Sigmoid colon (tissue), 7 donors: ENCODE results near the gene CLDND2. TPM values are rescaled to one million over a fixed set of nuclear protein-coding genes. Genes with fewer than 3 reads are reported as not detected.

ENCODE experiments used
- DNase-seq: peaks from one replicate; pipeline ENCODE4 v3.0.0-alpha.2; 2019
- H3K27ac ChIP-seq, 4 donors: fragments of 200-600 bp; sonication (generic); one replicate each; pipeline ENCODE4 v1.5.1; 2016 to 2019; ENCODE audit warnings: mild to moderate bottlenecking in 1 of 4
- H3K27me3 ChIP-seq, 3 donors: fragments of 200-600 bp; sonication (generic); one replicate each; pipeline ENCODE4 v1.5.1; 2019; ENCODE audit warnings: mild to moderate bottlenecking in 1 of 3
- H3K36me3 ChIP-seq, 4 donors: fragments of 200-600 bp; sonication (generic); one replicate each; pipeline ENCODE4 v1.5.1; 2016 to 2019
- H3K4me1 ChIP-seq, 4 donors: fragments of 200-600 bp; sonication (generic); one replicate each; pipeline ENCODE4 v1.5.1; 2017 to 2019
- H3K4me3 ChIP-seq, 4 donors: fragments of 200-600 bp; sonication (generic); one replicate each; pipeline ENCODE4 v1.5.1; 2017 to 2019; ENCODE audit warnings: mild to moderate bottlenecking in 2 of 4, moderate library complexity in 1 of 4
- H3K9me3 ChIP-seq, 4 donors: fragments of 200-600 bp in 3 of 4; sonication (generic) in 3 of 4; one replicate each; pipeline versions ENCODE4 v1.5.1 to v1.6.1; 2013 to 2019
- CTCF ChIP-seq, 4 experiments: fragments of 450-650 bp in 3 of 4; fragments of 200-600 bp in 1 of 4; IDR thresholded peaks; one replicate each; pipeline ENCODE4 v1.5.1; 2016 to 2019; ENCODE audit warnings: antibody characterized with exemption in 4 of 4, mild to moderate bottlenecking in 3 of 4, moderate library complexity in 2 of 4
- EP300 ChIP-seq, 4 donors: sonication (generic); formaldehyde crosslinking; IDR thresholded peaks; one replicate each; pipeline ENCODE4 v1.6.1; 2017; ENCODE audit warnings: antibody characterized with exemption in 4 of 4
- POLR2A ChIP-seq, 2 donors: fragments of 450-650 bp; IDR thresholded peaks; one replicate each; pipeline ENCODE4 v1.6.1; 2016; ENCODE audit warnings: antibody characterized with exemption in 2 of 2, mild to moderate bottlenecking in 2 of 2, moderate library complexity in 2 of 2
- POLR2AphosphoS5 ChIP-seq, 4 donors: sonication (generic); formaldehyde crosslinking; IDR thresholded peaks; one replicate each; pipeline ENCODE4 v1.6.1; 2017; ENCODE audit warnings: antibody characterized with exemption in 4 of 4
- WGBS, 2 donors: extraction: QIAGEN DNeasy Blood & Tissue Kit; methylation state at CpG; one replicate each; pipeline ENCODE4 v1.1.7; 2013; 5-methylcytosine and 5-hydroxymethylcytosine counted together
- intact Hi-C: fragments of 100-400 bp; cut with DNase I; formaldehyde crosslinking; loops from one replicate; pipeline ENCODE4 v1.15.1; 2023
- polyA plus RNA-seq, 3 donors: library from polyadenylated mRNA; stranded (reverse); fragments of 200-250 nt; gene quantifications; one replicate each; pipeline ENCODE4 v1.2.3, GENCODE V29; 2013
- total RNA-seq, 4 donors: library from RNA; depleted of rRNA; stranded (reverse); fragments of >200 nt; gene quantifications; one replicate each; pipeline ENCODE4 v1.1.0, GENCODE V29; 2016
- donor health status: healthy with polysubstance abuse.
- donor health status: Bipolar disorder and iron deficiency.
- donor health status: healthy.

Gene CLDND2
- total and polyA plus RNA-seq, 7 donors = 0.35 to 3.6 TPM; not detected in 5

GRCh38 chr19:51319649-51320279, 49.0 kb downstream of the CLDND2 start:
- intact Hi-C loops = no loop called here
- Histone ChIP-seq H3K9me3 (no peaks in the 10 kb centered on the region), H3K27me3 (peaks cover 0 to 50% (median 0%) of the 10 kb centered on the region in 3 donors)

GRCh38 chr19:51318687-51319648, 49.8 kb downstream of the CLDND2 start:
- no peak overlapping the region for H3K27ac ChIP-seq
- peaks cover 0 to 3% (median 0%) of the 10 kb centered on the region in 4 donors for H3K9me3 ChIP-seq
- no peak overlapping the region for H3K4me3 ChIP-seq
- TF ChIP-seq CTCF (IDR thresholded peaks at IDR 0.05) (no peak), POLR2A (IDR thresholded peaks at IDR 0.05) (no peak), POLR2AphosphoS5 (IDR thresholded peaks at IDR 0.05) (no peak), EP300 (IDR thresholded peaks at IDR 0.05) (no peak)
- H3K27me3 ChIP-seq = peaks cover 0 to 52% (median 0%) of the 10 kb centered on the region in 3 donors
- no peak for DNase-seq
- intact Hi-C loops = no loop called here
- WGBS, 2 donors = 64 to 75% methylated on average over 23 of the region's 23 CpGs
- H3K36me3 ChIP-seq = no peaks in the 10 kb centered on the region
- H3K4me1 ChIP-seq = no peaks in the 10 kb centered on the region

More at GRCh38 chr19:51319649-51320279, 49.0 kb downstream of the CLDND2 start:
- no peak for TF ChIP-seq POLR2A (IDR thresholded peaks at IDR 0.05)
- no peak for TF ChIP-seq EP300 (IDR thresholded peaks at IDR 0.05)
- TF ChIP-seq CTCF (IDR thresholded peaks at IDR 0.05) = no peak
- TF ChIP-seq POLR2AphosphoS5 (IDR thresholded peaks at IDR 0.05) = no peak
- no peaks in the 10 kb centered on the region for H3K36me3 ChIP-seq
- no peak for DNase-seq
- 70 to 76% methylated on average over 14 of the region's 14 CpGs for WGBS, 2 donors
- H3K4me1 ChIP-seq = no peaks in the 10 kb centered on the region
- no peak overlapping the region for H3K27ac ChIP-seq
- no peak overlapping the region for H3K4me3 ChIP-seq

- Histone ChIP-seq H3K4me3 (no peak overlapping the region), H3K27me3 (peaks cover 0 to 47% (median 0%) of the 10 kb centered on the region in 3 donors), H3K4me1 (no peaks in the 10 kb centered on the region), H3K9me3 (peaks cover 0 to 3% (median 0%) of the 10 kb centered on the region in 4 donors), H3K27ac (no peak overlapping the region), H3K36me3 (no peaks in the 10 kb centered on the region)
- DNase-seq = no peak
- TF ChIP-seq EP300 (IDR thresholded peaks at IDR 0.05) (no peak), POLR2A (IDR thresholded peaks at IDR 0.05) (no peak), POLR2AphosphoS5 (IDR thresholded peaks at IDR 0.05) (no peak), CTCF (IDR thresholded peaks at IDR 0.05) (no peak)
- intact Hi-C loops = no loop called here
- WGBS, 2 donors = 27 to 71% methylated on average over 1 of the region's 1 CpG
Observed at GRCh38 chr19:51317968-51318367, 50.8 kb downstream of the CLDND2 start.

GRCh38 chr19:51317376-51317775, 51.4 kb downstream of the CLDND2 start:
- peaks cover 0 to 50% (median 0%) of the 10 kb centered on the region in 3 donors for H3K27me3 ChIP-seq
- intact Hi-C loops = no loop called here

More at GRCh38 chr19:51317376-51317775, 51.4 kb downstream of the CLDND2 start:
- no peaks in the 10 kb centered on the region for H3K36me3 ChIP-seq
- no peak overlapping the region for H3K4me3 ChIP-seq
- TF ChIP-seq CTCF (IDR thresholded peaks at IDR 0.05) (no peak), EP300 (IDR thresholded peaks at IDR 0.05) (no peak), POLR2A (IDR thresholded peaks at IDR 0.05) (no peak), POLR2AphosphoS5 (IDR thresholded peaks at IDR 0.05) (no peak)
- H3K9me3 ChIP-seq = peaks cover 0 to 3% (median 0%) of the 10 kb centered on the region in 4 donors
- no peaks in the 10 kb centered on the region for H3K4me1 ChIP-seq
- no peak overlapping the region for H3K27ac ChIP-seq
- DNase-seq = no peak
- WGBS, 2 donors = 80 to 87% methylated on average over 3 of the region's 3 CpGs

Other genes starting within 250 kb of the CLDND2 start
- gene SIGLEC9, start 244.1 kb downstream of the CLDND2 start, total RNA-seq = 1 to 10 TPM; 2.5 to 9.5 (median 7.0) TPM
- gene SIGLEC9, start 244.1 kb downstream of the CLDND2 start, polyA plus RNA-seq = 1 to 10 TPM; 2.4 to 8.8 (median 2.9) TPM
- 1 to 10 TPM; 1.1 to 3.0 (median 1.9) TPM for gene SIGLEC7, start 226.7 kb downstream of the CLDND2 start, total RNA-seq
- gene SIGLEC7, start 226.7 kb downstream of the CLDND2 start, polyA plus RNA-seq = 1 to 10 TPM; 1.8 to 8.3 (median 3.1) TPM
- gene CD33, start 143.9 kb downstream of the CLDND2 start, total RNA-seq = 1 to 10 TPM; 2.5 to 7.1 (median 4.8) TPM
- 1 to 10 TPM; 3.6 to 8.1 (median 4.2) TPM for gene CD33, start 143.9 kb downstream of the CLDND2 start, polyA plus RNA-seq
- gene SIGLECL1, start 117.9 kb downstream of the CLDND2 start, total RNA-seq = not detected
- gene SIGLECL1, start 117.9 kb downstream of the CLDND2 start, polyA plus RNA-seq = not detected
- gene IGLON5, start 57.4 kb downstream of the CLDND2 start, total RNA-seq = 1 to 10 TPM in 1 of 4 donors, not detected in 3; 1.4 TPM
- under 1 TPM in 1 of 3 donors, not detected in 2; 0.26 TPM for gene IGLON5, start 57.4 kb downstream of the CLDND2 start, polyA plus RNA-seq
- 1 to 10 TPM in 1 of 4 donors, under 1 TPM in 3; 0.55 to 2.1 (median 0.70) TPM for gene VSIG10L, start 26.9 kb downstream of the CLDND2 start, total RNA-seq
- 1 to 10 TPM; 1.2 to 1.9 (median 1.4) TPM for gene VSIG10L, start 26.9 kb downstream of the CLDND2 start, polyA plus RNA-seq
- 100 to 1,000 TPM in 2 of 4 donors, 10 to 100 TPM in 2; 59.5 to 158 (median 88.3) TPM for gene ETFB, start 2.6 kb downstream of the CLDND2 start, total RNA-seq
- gene ETFB, start 2.6 kb downstream of the CLDND2 start, polyA plus RNA-seq = 100 to 1,000 TPM; 170 to 361 (median 210) TPM
- gene NKG7, start 3.7 kb upstream of the CLDND2 start, total RNA-seq = 1 to 10 TPM in 2 of 4 donors, not detected in 2; 1.2 to 3.0 TPM
- 10 to 100 TPM in 1 of 3 donors, 1 to 10 TPM in 1, not detected in 1; 3.2 to 14.5 TPM for gene NKG7, start 3.7 kb upstream of the CLDND2 start, polyA plus RNA-seq
- gene LIM2, start 19.0 kb upstream of the CLDND2 start, total RNA-seq = not detected
- gene LIM2, start 19.0 kb upstream of the CLDND2 start, polyA plus RNA-seq = not detected
- not detected for gene C19orf84, start 21.6 kb upstream of the CLDND2 start, total RNA-seq
- gene C19orf84, start 21.6 kb upstream of the CLDND2 start, polyA plus RNA-seq = under 1 TPM in 1 of 3 donors, not detected in 2; 0.10 TPM
- 10 to 100 TPM in 1 of 4 donors, 1 to 10 TPM in 2, under 1 TPM in 1; 0.83 to 13.8 (median 2.5) TPM for gene SIGLEC10, start 48.6 kb upstream of the CLDND2 start, total RNA-seq
- gene SIGLEC10, start 48.6 kb upstream of the CLDND2 start, polyA plus RNA-seq = 10 to 100 TPM in 2 of 3 donors, 1 to 10 TPM in 1; 1.8 to 14.4 (median 11.8) TPM
- under 1 TPM in 1 of 4 donors, not detected in 3; 0.36 TPM for gene SIGLEC8, start 89.5 kb upstream of the CLDND2 start, total RNA-seq
- 1 to 10 TPM in 2 of 3 donors, under 1 TPM in 1; 0.60 to 4.9 (median 1.9) TPM for gene SIGLEC8, start 89.5 kb upstream of the CLDND2 start, polyA plus RNA-seq
- not detected for gene CEACAM18, start 109.5 kb upstream of the CLDND2 start, total RNA-seq
- not detected for gene CEACAM18, start 109.5 kb upstream of the CLDND2 start, polyA plus RNA-seq
- under 1 TPM in 1 of 4 donors, not detected in 3; 0.16 TPM for gene SIGLEC12, start 132.8 kb upstream of the CLDND2 start, total RNA-seq
- 10 to 100 TPM in 1 of 3 donors, under 1 TPM in 1, not detected in 1; 0.86 to 11.6 TPM for gene SIGLEC12, start 132.8 kb upstream of the CLDND2 start, polyA plus RNA-seq
- 1 to 10 TPM in 2 of 4 donors, under 1 TPM in 2; 0.55 to 2.1 (median 1.4) TPM for gene SIGLEC6, start 162.7 kb upstream of the CLDND2 start, total RNA-seq
- gene SIGLEC6, start 162.7 kb upstream of the CLDND2 start, polyA plus RNA-seq = under 1 TPM in 1 of 3 donors, not detected in 2; 0.64 TPM
- 1 to 10 TPM; 3.3 to 5.8 (median 5.2) TPM for gene ZNF175, start 202.3 kb upstream of the CLDND2 start, total RNA-seq
- 1 to 10 TPM; 1.4 to 3.6 (median 3.6) TPM for gene ZNF175, start 202.3 kb upstream of the CLDND2 start, polyA plus RNA-seq